DMS114 treated with DMSO at 0.1 percent for 48 hours (cell line): Measurements from ENCODE around the gene KCNJ9.
A peak's percentile ranks its signal among the peaks of the same experiment; 100 is the strongest.
"Not testable (repeated sequence)": the region's sequence is repeated elsewhere in the genome, so short reads cannot be mapped to it uniquely, and the experiment has no call there.

ENCODE experiments used
- DNase-seq: peaks from one replicate; lab custom pipeline; 2025; ENCODE audit not compliant: unreplicated experiment; lab: John Stamatoyannopoulos, UW

The KCNJ9 gene

DNA sequence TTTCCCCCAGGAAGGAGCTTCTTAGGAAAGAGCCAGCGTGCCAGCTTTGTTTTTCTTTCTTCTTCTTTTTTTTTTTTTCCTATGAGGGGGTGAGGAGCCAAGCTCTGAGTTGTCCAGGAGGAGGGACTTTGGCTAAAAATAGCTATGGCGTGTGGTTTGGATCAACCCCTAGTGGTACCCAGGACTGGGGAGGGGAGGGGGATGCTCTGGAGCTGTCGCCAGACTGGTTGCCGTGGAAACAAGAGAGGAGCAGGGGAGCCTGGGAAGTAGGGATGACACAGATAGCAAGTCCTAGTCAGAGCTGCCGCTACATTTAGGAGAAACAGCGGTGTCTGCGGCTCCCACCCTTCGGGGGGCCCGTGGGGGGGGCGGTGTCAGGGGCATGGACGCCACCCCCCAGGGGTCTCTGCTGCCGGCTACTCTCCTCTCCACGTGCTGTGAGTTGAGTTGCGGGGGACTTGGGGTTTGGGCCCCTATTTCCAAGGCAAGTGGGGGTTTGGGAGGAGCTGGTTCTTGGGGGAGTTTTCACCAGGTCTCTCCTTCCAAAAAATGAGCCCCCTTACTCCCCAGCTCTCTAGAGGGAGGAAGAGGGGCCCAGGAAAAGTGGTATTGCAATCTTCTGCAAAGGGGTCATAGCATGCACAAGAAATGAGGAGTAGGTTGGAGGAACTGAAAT lies at the start of gene KCNJ9:
KCNJ9 (plus strand) TSS at position 278 of the 676 bp plus-strand sequence. CDS start 2,493 bp downstream, outside the sequence.
- no peak for DNase-seq

DNA sequence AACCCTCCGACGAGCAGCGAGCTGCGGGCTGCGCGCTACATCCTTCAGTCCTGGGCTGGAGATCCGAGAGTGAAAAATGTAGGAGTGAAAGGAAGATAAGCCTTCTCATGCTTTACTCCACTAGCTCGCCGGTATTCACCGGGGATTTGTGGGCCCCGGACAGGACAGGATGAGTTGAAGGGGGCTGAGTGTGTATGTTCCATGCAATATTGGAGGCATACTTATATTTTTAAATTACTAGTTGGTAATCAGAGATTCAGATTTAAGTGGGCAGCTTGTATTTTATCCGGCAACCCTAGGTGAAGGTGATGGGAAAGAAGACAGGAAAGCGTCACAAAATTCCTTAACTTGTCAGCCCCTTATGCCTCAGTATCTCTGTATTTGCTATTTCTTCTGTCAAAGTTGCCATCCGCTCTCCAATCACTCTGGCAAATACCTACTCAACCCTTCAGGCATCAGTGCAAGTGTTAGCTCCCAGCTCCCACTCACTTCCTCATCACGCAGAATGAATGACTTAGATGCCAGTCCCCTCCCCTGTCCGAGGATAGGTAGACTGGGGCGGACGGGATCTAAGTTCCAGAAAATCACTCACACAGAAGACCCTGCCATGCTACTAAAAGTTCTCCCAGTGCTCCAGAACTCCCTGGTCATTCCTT lies 49.0 kb upstream of the KCNJ9 start:
- no peak for DNase-seq

DNA sequence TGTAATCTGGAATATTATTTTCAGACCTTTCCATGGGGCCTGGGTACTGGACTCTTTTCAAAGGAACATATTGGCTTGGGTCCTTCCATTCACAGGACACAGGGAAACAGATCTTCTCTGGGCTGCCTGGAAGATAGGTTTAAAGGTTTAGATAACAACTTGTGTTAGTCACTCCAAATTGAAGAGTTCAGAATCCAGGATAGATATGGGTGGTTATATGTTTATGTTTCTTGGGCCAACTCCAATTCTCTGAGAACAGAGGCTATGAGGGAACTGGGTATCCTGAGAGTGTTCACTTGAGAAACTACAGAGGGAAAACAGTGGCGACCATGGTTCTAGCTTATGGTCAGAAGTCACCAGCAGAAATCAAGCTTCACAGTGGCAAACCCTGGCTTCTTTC lies 40.9 kb upstream of the KCNJ9 start:
- DNase-seq = no peak

DNA sequence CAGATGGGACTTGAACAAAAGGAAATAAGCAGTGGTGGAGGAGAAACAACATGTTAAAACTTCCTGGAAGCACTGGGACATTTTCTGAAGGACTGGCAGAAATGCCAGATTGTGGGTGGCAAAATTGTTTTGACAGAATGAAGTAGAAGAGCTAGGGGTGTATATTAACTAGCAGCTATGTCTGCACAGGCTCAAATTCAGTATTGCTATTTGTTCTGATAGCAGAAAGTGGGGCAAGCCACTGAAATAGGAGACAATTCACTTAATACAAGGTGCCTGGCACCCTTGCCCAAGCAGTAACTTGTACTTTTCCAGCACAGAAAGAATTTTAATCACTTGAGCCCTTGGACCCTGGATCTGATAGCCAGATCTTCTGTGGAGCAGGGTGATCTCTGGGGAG lies 37.8 kb upstream of the KCNJ9 start:
- DNase-seq = no peak

DNA sequence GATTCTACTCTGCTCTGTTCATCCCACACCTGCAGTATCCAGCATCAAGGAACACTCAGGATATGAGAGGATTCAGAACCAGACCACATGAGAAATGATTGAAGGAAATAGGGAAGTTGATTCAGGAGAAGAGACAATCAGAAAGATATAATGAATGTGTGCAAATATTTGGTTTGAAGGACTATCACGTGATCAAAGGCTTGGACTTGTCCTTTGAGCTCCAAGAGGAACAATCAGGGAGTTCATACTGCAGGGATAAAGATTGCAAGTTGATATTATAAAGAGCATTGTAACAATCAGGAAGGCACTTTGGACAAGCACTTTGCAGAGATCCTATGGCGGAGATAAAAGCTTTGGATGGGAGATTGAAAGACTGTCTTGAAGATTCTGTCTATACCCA lies 35.7 kb upstream of the KCNJ9 start:
- DNase-seq = no peak

DNA sequence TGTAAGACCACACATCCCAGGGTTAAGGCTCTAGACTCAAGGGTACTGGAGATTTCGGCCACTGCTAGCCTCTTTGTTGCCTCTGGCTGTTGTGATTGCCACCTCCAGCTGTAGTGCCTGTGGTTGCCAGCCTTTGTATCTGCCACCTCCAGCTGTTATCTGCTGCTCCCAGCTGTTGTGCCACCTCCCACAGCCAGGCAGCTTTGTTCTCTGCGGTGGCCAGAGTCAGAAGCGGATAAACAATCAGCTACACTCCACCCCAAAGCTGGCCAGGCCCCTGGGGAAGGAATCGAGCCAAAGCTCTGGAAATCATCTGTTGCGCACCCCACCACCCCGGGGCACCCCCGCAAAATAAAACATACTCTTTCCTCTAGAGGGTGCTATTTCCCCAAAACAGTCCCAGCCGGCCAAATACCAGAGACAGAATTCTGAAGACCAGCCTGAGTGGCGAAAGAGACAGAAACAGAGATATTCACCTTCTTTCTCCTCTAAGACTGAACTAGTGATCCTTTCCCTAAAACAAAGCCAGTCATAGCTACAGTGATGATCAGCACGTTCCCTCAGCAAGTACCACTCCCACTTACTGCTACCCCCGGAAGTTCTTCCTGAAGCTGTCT lies 34.7 kb upstream of the KCNJ9 start:
- DNase-seq = peak; percentile 20

DNA sequence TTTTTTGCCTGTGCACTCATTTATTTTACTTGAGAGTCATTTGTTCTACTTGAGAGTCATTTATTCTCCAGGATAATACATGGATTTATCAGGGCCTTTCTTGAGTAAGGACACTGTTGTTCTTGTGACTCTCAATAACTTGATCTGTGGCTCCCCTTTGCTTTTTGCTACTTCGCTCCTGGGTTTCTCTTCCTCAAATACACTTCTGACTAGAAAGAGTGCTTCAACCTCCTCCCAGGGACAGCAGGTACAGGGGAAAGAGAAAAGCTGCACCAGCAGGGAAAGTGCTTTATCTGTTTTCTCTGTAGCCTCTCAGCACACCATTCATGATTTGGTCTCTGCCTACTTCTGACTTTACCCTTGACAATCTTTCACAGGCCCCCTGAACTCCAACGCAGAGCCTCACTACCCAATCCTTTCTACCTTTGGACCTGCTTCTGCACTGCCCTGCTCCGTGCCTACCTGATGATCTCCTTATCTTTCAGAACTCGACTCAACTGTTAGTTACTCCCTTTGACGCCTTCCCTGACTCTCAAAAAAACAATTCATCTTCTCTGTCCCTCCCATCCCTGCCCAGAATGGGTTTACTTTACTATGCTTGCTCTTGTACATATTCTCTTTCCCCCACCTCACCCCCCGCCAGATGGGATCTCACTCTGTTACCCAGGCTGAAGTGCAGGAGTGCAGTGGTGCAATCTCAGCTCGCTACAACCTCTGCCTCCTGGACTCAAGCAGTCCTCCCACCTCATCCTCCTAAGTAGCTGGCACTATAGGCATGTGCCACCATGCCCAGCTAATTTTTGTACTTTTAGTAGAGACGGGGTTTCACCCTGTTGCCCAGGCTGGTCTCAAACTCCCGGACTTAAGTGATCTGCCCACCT lies 34.0 kb upstream of the KCNJ9 start:
- no peak for DNase-seq

DNA sequence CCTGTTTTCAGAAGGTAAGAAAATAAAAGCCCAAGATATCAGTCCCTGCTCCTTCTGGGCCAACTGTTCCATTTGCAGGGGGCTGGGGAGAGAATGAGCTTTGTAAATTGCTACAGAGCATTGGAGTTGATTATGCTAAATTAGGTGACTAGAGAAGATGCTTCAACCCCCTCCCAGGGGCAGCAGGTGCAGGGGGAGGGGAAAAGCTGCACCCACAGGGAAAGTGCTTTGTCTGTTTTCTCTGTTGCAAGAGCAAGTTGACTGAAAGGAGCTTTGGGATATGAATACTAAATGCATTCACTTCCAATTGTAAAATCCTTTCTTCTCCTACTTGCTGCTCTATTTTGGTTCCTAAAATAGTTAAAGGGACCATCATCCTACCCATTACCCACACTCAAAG lies 33.0 kb upstream of the KCNJ9 start:
- DNase-seq = no peak

DNA sequence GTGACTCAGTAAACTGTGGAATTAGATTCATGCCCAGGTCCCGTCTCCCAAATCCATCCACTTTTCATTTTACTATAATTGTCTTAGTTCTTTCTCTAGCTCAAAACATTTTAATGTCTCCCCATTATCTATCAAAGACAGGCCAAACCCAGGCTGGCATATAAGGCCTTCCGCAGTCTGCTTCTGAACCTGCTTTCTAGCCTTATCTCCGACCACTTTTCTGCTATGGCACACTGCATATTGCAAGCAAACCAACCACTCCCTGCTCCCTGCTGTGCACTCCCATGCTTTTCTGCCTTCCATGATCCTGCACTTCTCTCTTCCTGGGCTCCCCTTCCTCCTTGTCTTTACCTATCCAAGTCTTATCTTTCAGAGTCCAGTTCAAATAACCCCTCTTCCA lies 32.2 kb upstream of the KCNJ9 start:
- no peak for DNase-seq

DNA sequence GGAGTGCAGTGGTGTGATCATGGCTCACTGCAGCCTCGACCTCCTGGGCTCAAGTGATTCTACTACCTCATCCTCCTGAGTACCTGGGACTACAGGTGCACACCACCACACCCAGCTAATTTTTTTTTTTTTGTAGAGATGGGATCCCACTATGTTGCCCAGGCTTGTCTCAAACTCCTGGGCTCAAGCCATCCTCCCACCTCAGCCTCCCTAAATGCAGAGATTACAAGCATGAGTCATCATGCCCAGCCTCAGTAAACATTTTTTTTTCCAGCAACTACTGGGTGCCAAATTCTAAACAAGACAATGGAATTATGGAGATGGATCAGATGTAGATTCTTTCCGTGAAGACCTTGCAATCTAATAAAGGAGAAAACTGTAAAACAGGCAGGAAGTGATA lies 31.2 kb upstream of the KCNJ9 start:
- not testable (repeated sequence) for DNase-seq

DNA sequence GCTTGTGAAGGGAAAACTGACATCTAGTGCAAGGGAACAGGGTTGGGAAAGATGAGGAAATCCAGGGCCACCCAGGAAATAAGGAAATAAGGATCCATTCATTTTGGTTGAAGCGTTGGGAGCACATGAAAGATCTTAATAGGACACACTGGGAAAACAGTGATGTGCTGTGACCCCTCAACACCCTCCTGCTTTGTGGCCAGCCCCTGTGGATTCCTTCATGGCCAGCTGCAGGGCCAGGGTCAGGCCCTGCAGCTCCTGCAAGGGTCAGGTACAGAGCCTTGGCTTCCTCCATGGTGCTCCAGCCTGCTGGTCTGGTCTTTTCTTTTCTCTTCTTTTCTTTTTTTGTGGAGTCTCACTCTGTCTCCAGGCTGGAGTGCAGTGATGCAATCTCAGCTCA lies 30.7 kb upstream of the KCNJ9 start:
- DNase-seq = no peak

DNA sequence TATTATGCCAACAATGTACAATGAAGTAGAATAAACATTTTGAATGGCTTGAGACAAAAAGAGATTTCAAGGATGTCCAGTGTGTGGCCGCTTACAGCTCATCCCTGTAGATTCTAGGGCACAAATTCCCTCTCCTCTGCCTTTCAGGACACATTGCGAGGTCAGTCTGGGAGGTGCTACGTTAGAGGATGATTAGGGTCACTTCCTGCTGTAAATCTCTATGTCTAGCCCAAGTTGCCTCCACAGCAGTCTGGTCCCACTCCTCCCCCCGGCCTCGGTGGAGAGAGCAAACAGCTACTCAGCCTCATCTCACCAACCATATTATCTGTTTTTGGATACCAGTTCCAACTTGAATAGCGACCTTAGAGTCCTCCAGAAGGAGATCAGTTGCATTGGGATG lies 28.4 kb upstream of the KCNJ9 start:
- no peak for DNase-seq

DNA sequence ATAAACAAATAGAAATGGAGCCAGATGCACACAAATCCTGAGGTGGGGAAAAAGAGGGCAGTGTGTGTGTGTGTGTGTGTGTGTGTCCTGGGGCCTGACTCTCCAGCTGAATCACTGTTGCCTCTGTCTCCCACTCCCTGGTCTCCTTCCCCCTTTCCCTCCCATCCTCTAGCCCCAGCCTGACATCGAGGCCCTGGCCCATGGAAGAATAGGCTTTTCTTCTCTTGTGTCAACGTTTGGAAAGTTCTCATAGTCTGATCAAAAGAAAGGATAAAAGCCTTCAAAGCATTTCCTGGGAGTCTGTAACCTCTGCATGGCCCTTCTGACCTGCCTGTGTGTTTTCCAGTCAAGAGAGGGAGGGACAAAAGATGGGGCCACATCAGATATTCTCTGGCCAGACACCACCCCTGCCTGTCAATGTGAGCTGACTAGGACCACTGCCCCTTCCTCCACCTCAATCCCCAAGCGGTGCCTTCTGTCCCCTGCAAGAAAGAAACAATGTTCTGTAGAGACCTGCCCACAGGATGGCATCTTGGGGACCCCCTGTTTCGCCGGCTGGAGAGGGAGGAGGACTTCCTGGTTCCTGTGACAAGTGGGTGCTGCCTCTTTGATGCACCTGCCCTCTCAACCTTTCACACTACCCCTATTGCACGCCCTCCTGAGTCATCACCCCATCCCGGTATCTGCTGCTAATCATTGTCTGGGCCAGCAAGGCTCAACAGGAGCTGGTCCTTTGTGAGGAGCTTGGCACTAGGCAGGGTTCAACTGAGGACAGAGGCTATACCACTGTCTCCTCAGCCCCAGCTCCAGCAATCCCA lies 27.6 kb upstream of the KCNJ9 start:
- no peak for DNase-seq

DNA sequence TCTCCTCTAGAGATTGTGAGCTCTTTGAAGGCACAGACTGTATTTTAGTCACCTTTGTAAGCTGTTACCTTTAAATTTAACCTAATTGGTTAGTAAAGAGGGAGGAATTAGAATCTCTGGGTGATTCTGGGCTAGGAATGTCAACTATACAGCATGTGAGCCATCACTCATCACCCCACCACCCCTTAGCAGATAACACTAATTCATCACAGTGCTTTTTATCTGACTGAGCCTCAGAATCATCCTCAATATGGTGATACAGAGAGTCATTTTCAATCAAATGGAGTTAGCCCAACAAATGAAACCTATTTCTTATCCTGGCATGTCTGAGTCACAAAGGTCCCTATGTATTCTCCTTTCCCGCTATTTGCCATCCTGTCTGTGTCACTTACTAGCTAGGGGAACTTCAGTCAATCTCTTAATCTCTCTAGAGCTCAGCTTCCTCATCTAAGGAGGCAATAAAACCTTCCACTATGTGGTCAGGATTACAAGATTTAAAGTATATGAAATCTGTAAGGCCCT lies 24.6 kb upstream of the KCNJ9 start:
- DNase-seq = no peak

DNA sequence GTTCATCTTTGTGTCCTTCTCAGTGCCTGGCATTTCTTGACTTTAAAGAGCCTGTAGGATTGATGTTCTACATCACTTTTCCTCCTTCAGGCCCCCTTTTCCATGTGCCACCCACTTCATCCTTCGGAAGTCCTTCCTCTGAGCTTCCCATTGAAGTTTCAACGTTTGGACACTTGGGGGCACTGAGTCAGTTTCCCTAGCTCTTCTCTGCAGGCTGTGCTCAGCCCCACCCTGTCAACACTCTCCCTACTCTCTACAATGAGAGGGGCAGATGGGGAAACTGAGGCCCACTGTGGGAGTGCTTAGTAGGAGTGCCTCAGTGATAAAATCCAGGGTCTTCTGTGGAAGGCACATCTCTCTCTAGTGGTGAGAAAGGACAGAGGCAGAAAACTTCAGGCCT lies 23.3 kb upstream of the KCNJ9 start:
- DNase-seq = peak; percentile 17

DNA sequence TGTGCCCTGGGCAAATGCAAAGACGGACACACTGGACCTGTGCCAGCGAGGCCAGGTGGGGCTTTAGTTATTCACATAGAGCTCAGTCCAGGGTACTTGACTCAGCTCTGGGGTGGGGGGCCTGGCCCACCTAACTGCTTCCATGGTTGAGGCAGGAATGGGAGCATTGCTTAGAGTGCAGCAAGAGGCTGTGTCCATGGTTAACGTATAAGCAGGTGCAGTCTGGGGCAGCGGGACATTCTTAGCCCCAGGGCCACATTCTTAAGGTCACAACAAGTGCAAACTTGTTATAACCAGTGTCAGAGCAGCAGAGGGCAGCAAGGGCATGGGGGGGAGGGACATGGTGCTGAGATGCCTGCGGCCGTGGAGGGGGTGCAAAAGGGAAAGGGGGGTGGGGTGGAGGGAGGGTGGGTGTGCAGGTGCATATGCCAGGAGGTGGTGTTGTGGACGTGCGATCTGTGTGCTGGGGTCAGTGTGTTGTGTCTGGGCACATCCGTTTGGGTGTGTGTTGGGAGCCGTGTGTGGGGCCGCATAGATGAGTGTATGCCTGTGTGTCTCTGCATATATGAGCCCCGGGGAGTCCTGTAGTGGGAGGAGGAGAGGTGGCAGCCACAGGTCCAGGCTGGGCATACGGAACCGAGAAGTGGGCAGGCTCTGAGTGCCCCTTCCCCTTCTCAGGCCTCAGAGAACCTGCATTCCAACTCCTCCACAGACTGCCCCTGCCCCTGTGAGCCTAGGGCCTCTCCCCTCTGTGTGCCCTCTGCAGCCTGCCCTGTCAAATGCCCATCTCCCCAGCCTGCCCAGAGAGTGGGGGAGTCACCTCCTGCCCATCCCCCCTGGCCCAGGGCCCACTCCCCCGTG lies 19.7 kb upstream of the KCNJ9 start:
- DNase-seq = no peak

DNA sequence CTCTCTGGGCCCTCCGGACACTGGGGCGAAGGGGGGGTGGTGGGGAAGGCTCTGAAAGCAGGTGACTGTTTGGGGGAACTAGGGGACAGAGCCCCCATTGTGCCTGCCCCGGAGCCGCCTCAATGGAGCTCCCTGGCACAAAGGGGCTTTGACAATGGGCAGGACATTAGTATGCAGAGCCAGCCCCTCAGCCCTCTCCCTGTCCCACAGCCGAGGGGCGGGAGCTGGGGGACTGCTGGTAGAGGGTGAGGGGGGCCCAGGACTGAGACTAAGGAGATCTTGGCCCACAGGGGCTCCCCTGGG lies 19.2 kb upstream of the KCNJ9 start:
- no peak for DNase-seq

DNA sequence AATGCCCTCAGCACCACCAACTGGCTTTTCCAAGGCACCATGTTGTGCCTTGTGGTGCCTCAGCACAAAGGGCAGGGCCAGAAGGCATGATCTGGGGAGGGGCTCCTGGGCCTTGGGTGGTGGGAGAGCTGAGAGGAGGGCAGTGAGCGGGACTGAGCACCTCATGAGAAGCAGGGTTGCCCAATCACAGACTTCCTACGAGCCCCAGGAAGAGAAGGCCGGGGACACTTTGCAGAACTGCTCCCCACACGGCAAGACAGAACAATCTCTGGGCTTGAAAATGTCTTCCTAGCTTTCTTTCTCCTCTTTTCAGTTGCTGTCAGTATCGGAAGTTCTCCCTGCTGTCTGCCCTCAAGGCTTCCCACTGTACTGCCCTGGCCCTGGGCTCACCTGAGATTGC lies 18.2 kb upstream of the KCNJ9 start:
- no peak for DNase-seq

DNA sequence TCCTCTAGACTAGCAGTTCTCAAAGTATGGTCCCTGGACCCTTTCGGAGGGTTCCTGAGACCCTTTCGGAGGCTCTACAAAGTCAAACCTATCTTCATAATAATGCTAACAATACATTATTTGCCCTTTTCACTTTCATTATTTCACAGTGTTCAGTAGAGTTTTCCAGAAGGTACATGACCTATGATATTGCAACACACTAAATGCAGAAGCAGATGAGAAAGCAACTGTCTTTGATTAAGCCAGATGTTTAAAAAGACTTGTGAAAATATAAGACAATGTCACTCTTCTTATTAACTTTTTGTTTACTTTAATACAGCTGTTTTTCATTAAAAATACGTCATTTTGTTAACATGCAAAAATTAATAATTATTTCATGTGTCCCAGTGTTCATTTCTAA lies 17.2 kb upstream of the KCNJ9 start:
- no peak for DNase-seq

DNA sequence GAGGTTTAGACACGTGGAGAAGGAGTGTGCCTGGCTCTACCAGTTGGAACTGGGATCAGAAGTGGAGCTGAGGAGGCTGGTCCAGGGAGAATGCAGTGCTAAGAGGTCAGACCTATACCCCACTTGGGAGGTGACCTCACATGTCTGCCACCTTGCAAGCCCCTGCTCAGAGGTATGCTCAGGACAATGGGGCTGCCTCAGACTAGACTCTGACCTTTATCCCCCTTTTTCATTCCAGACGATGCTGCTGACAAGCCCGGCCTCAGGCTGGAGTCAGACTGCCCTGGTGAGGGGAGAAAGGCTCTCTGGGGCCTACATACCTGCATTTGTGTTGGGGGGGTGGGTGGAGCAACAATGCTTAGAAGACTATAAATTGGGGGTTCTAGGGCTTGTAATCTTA lies 16.6 kb upstream of the KCNJ9 start:
- DNase-seq = no peak
